Measurements from ENCODE around the gene DGKH. TPM values are rescaled to one million over a fixed set of nuclear protein-coding genes. Genes with fewer than 3 reads are reported as not detected.

The DGKH gene
- total RNA-seq, 2 experiments from 2014 or later: 15.2 to 15.8 TPM

DNA sequence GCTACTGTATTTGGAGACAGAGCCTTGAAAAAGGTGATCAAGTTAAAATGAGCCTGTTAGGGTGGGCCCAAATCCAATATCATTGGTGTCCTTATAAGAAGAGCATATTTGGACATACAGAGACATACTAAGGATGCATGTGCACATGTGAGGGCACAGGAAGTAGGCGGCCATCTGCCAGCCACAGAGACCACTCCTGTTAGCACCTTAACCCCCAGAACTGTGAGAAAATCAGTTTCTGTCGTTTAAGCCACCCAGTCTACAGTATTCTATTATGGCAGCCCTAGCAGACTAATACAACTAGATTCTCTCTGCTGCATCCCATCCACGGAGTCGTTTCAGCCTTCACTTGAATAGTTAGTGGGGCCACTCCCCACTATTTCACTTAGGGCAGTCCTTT, 39.4 kb upstream of the DGKH start:
- DNase-seq (no peak), ATAC-seq (no peak)
- ChIA-PET CTCF (no interaction called here), POLR2A (no interaction called here)
- Mint-ChIP-seq H3K27me3 (no peaks in the 10 kb centered on the region), H3K9me3 (no peaks in the 10 kb centered on the region), H3K4me3 (no peak overlapping the region), H3K27ac (no peak overlapping the region), H3K4me1 (ENCODE audit: low read depth) (no peaks in the 10 kb centered on the region), H3K36me3 (ENCODE audit: low read depth) (no peaks in the 10 kb centered on the region)
- intact Hi-C loops (cut with micrococcal nuclease): no loop called here
- TF ChIP-seq, protein P1, sequence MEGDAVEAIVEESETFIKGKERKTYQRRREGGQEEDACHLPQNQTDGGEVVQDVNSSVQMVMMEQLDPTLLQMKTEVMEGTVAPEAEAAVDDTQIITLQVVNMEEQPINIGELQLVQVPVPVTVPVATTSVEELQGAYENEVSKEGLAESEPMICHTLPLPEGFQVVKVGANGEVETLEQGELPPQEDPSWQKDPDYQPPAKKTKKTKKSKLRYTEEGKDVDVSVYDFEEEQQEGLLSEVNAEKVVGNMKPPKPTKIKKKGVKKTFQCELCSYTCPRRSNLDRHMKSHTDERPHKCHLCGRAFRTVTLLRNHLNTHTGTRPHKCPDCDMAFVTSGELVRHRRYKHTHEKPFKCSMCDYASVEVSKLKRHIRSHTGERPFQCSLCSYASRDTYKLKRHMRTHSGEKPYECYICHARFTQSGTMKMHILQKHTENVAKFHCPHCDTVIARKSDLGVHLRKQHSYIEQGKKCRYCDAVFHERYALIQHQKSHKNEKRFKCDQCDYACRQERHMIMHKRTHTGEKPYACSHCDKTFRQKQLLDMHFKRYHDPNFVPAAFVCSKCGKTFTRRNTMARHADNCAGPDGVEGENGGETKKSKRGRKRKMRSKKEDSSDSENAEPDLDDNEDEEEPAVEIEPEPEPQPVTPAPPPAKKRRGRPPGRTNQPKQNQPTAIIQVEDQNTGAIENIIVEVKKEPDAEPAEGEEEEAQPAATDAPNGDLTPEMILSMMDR (IDR thresholded peaks at IDR 0.05): no peak

GRCh38 chr13:42011601-42012350, 36.7 kb upstream of the DGKH start:
- DNase-seq (no peak), ATAC-seq (no peak)
- H3K27me3 Mint-ChIP-seq: peaks cover 4% of the 10 kb centered on the region
- no peaks in the 10 kb centered on the region for H3K4me1 Mint-ChIP-seq (ENCODE audit: low read depth)
- H3K36me3 Mint-ChIP-seq (ENCODE audit: low read depth): no peaks in the 10 kb centered on the region
- TF ChIP-seq, protein P1 (IDR thresholded peaks at IDR 0.05): no peak
- no peak overlapping the region for H3K4me3 Mint-ChIP-seq
- POLR2A ChIA-PET: no interaction called here
- CTCF ChIA-PET: no interaction called here
- no peaks in the 10 kb centered on the region for H3K9me3 Mint-ChIP-seq
- intact Hi-C loops (cut with micrococcal nuclease): no loop called here
- H3K27ac Mint-ChIP-seq: no peak overlapping the region

DNA sequence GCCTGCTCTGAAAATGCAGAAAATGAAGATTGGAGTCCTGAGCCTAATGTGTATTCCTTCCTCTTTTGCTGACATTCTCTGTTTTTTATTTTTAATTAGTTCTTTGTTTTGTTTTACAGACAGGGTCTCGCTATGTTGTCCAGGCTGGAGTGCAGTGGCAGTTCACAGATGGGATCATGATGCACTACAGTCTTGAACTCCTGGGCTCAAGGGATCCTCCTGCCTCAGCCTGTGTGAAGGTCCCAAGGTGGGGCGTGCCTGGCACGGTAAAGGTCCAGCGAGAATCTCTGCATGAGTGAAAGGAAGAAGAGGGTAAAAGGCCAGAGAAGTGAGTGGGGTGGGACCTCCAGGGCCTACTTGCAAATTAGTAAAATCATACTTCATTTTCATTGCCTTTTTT, 34.3 kb upstream of the DGKH start:
- ATAC-seq: no peak
- Mint-ChIP-seq H3K27ac (no peak overlapping the region), H3K27me3 (peaks cover 10% of the 10 kb centered on the region), H3K4me3 (no peak overlapping the region), H3K4me1 (ENCODE audit: low read depth) (no peaks in the 10 kb centered on the region), H3K9me3 (no peaks in the 10 kb centered on the region), H3K36me3 (ENCODE audit: low read depth) (no peaks in the 10 kb centered on the region)
- TF ChIP-seq, protein P1 (IDR thresholded peaks at IDR 0.05): no peak
- ChIA-PET POLR2A (no interaction called here), CTCF (no interaction called here)
- intact Hi-C loops (cut with micrococcal nuclease): no loop called here
- DNase-seq: no peak

- ChIA-PET POLR2A (no interaction called here), CTCF (no interaction called here)
- Mint-ChIP-seq H3K36me3 (ENCODE audit: low read depth) (no peaks in the 10 kb centered on the region), H3K27me3 (peaks cover 10% of the 10 kb centered on the region), H3K27ac (no peak overlapping the region), H3K4me1 (ENCODE audit: low read depth) (no peaks in the 10 kb centered on the region), H3K4me3 (no peak overlapping the region), H3K9me3 (no peaks in the 10 kb centered on the region)
- intact Hi-C loops (cut with micrococcal nuclease): no loop called here
- TF ChIP-seq, protein P1 (IDR thresholded peaks at IDR 0.05): no peak
- no peak for ATAC-seq
- DNase-seq: no peak
Observed at GRCh38 chr13:42017264-42017663, 31.2 kb upstream of the DGKH start.

DNA sequence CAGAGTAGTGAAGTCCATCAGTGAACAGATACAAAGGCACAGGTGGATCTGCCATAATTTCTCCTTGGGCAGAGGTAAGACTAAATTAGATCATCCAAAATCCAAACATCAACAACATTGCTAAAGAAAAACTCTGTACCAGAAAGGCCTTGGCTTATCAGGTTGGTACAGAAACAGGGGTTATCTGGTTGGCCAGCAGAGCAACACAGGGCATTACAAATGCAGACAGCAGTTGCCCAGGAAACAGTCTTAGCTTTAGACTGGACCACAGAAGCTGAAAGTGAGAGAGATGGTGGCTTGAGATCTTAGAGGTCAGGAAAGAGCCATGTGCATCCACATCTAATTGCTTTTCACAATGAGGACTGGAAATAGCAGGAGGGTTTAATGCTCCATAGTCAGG, 26.6 kb upstream of the DGKH start:
- no peak for ATAC-seq
- TF ChIP-seq, protein P1 (IDR thresholded peaks at IDR 0.05): no peak
- intact Hi-C loops (cut with micrococcal nuclease): no loop called here
- Mint-ChIP-seq H3K4me1 (ENCODE audit: low read depth) (no peaks in the 10 kb centered on the region), H3K27me3 (peaks cover 6% of the 10 kb centered on the region), H3K4me3 (no peak overlapping the region), H3K9me3 (no peaks in the 10 kb centered on the region), H3K36me3 (ENCODE audit: low read depth) (no peaks in the 10 kb centered on the region), H3K27ac (no peak overlapping the region)
- ChIA-PET CTCF (no interaction called here), POLR2A (no interaction called here)
- no peak for DNase-seq
